Right cardiac atrium (tissue), 5 donors: Measurements from ENCODE around the gene GIMAP5. TPM values are rescaled to one million over a fixed set of nuclear protein-coding genes. Genes with fewer than 3 reads are reported as not detected.
A peak's percentile ranks its signal among the peaks of the same experiment; 100 is the strongest.

ENCODE experiments used
- ATAC-seq, 2 donors: fragments of 200-7000 bp; cut with Tn5 transposase; one replicate each; pipeline versions ENCODE4 v1.8.0 to v1.9.1; 2020; ENCODE audit warnings: moderate library complexity in 2 of 2, mild to moderate bottlenecking in 1 of 2
- DNase-seq, 3 donors: peaks; one replicate each; pipeline ENCODE4 v3.0.0-alpha.2; 2020
- H3K27ac ChIP-seq: one replicate; pipeline ENCODE4 v1.5.1; 2013; ENCODE audit warnings: mild to moderate bottlenecking, low read length, control low read depth, moderate library complexity
- H3K27me3 ChIP-seq: one replicate; pipeline ENCODE4 v1.6.1; 2013; ENCODE audit not compliant: control insufficient read depth, insufficient read depth
- H3K4me1 ChIP-seq: one replicate; pipeline ENCODE4 v1.6.1; 2013; ENCODE audit warnings: low read length; ENCODE audit not compliant: control insufficient read depth, insufficient read depth
- H3K4me3 ChIP-seq: one replicate; pipeline ENCODE4 v1.5.1; 2013; ENCODE audit warnings: low read length, control low read depth
- H3K9me3 ChIP-seq: one replicate; pipeline ENCODE4 v1.6.1; 2013; ENCODE audit warnings: low read length; ENCODE audit not compliant: control insufficient read depth
- WGBS: extraction: QIAGEN DNeasy Blood & Tissue Kit; methylation state at CpG from one replicate; pipeline ENCODE4 v1.1.7; 2013; 5-methylcytosine and 5-hydroxymethylcytosine counted together
- intact Hi-C, 4 donors: fragments of 100-400 bp; cut with DNase I; formaldehyde crosslinking; loops; one replicate each; pipeline versions ENCODE4 v1.11.0 to v1.14.0; 2022 to 2023
- polyA plus RNA-seq: library from polyadenylated mRNA; stranded (reverse); fragments of 200-250 nt; gene quantifications from one replicate; pipeline ENCODE4 v1.2.3, GENCODE V29; 2013
- total RNA-seq, 4 donors: library from RNA; stranded (reverse); fragmentation: NEBNext Ultra II Directional; extraction: Animal tissue kit (Norgen Biotek cat#: 25700); gene quantifications; one replicate each; pipeline ENCODE4 v1.2.1, GENCODE V29; 2021
- donor health status: healthy with polysubstance abuse.
- donor health status: DM: no; HTN: yes; CAD: no.
- donor health status: DM: no; HTN: no; CAD: no.
- donor health status: DM: no; HTN: yes; CAD: no; lungs with severe emphysema.
- donor health status: DM: yes; HTN: yes; CAD: no.

Gene GIMAP5
- total and polyA plus RNA-seq, 5 donors: 9.3 to 24.2 (median 11.8) TPM

DNA sequence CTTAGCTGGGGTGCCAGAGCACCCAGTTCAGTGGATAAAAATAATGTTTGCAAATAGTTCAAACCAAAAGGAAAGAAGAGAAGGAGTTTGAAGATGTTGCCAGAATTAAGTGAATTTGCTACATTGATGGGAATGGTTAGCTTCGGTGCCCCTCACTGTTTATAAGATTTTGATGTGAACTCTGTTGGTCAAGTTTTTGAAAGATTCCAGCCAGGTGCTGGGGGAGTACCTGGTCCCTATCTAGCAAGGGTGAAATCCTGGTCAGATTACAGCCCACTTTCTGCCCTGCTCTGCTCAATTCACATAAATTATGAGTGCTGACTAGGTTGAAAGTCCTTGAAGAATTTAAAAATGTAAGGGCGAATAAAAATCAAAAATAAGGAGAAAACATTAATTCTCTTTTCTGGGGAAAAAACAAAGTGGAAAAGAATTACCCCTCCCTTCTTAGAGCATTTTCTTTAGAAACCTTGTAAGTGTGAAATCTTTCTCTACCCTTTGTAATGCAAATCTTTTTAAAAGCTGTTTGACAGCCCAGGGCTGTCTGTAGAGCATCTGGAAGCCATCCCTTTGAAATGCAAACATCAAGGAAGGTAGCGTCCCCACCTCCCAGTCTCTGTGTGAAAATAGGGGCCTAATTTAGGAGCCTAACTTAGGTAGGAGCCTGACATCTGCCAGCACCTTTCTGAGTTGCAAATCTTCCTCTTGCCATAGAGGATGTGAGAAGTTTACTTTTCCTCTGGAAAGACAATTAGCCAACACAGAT, 1.4 kb upstream of the GIMAP5 start:
- 81% methylated on average over 3 of the region's 3 CpGs for WGBS
- ATAC-seq: no peak

DNA sequence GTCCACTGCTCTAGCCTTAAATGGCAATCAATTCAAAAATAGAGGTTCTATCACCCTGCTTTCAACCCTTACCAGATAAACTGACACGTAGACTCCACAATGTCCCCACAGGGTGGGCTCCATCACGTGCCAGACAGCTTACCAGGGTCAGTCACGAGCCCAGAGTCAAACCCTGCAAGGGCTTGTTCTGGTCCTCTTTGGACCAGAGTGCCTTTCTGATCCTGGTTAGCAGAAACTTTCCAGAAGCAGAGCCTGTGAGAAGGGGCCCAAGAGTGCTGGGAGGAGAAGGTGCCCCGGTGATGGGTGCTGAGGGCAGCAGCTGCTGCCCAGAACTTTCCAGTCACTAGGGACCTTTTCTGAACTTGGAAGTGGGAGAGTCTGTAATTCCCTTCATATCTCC, 354 bp upstream of the GIMAP5 start:
- Histone ChIP-seq H3K4me3 (peak overlapping the region; percentile 50), H3K27ac (peak overlapping the region; percentile 43), H3K4me1 (no peaks in the 10 kb centered on the region), H3K9me3 (no peaks in the 10 kb centered on the region), H3K27me3 (no peaks in the 10 kb centered on the region)
- peak in 1 of 2 donors; percentile 35 for ATAC-seq
- intact Hi-C loops: loop anchor here in 1 of 4 donors (2.0 to 5.0 kb wide), 2 partner anchors 60 to 105 kb away; partner anchors contain the start of gene GIMAP6
- WGBS: 41% methylated on average over 4 of the region's 4 CpGs
- DNase-seq: no peak

More for the DNA sequence above, 1.4 kb upstream of the GIMAP5 start:
- Histone ChIP-seq H3K4me1 (no peaks in the 10 kb centered on the region), H3K27me3 (no peaks in the 10 kb centered on the region), H3K9me3 (no peaks in the 10 kb centered on the region), H3K4me3 (no peak overlapping the region), H3K27ac (no peak overlapping the region)
- no peak for DNase-seq
- intact Hi-C loops: loop anchor here in 1 of 4 donors (2.0 to 5.0 kb wide), 2 partner anchors 59 to 103 kb away; partner anchors contain the start of gene GIMAP6

DNA sequence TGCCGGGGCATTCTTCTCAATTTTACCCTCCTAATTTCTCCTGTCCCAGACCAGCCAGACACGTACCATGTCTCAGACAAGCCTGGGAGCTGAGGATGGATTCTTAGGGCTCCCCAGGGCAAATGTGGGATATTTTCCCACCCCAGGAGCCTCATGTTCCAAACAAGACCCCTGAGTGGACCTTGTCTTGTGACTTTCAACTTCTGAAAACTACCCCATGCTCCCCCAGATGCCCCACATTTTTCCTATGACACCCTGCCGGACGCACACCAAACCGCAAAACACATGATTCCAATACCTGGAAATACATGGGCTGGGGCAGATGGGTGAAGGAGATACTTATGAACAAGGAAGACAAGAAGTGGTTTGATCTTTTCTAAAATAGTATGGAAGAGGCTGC, 874 bp downstream of the GIMAP5 start:
- DNase-seq: no peak
- ATAC-seq: peak in 1 of 2 donors; percentile 10
- Histone ChIP-seq H3K27ac (peak overlapping the region; percentile 54), H3K4me3 (peak overlapping the region; percentile 50), H3K4me1 (peaks cover 7% of the 10 kb centered on the region), H3K9me3 (no peaks in the 10 kb centered on the region), H3K27me3 (no peaks in the 10 kb centered on the region)
- WGBS: 50% methylated on average over 5 of the region's 5 CpGs
- intact Hi-C loops: loop anchor here in 1 of 4 donors (5.0 kb wide), 1 partner anchor 106 kb away; the partner anchor contains the start of gene GIMAP6

DNA sequence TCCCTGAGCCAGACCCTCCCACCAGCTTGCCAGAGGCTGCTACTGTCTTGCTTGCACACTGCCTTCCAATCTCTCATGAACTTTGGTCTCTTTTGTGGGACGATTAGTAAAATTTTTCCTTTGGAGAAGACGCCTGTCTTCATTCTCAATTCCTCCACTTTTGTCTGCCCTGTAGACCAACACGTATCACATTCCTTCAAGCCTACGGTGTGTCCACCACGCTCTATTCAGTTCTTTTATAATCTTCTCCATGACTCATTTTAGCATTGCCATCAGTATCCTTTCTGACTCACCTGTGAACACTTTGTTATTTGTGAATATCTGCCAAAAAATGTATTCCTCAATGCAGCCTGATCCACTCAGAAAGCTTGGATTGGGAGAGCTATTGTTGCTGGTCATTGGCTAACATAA, 1.4 kb downstream of the GIMAP5 start:
- intact Hi-C loops: loop anchor here in 1 of 4 donors (5.0 kb wide), 1 partner anchor 106 kb away; the partner anchor contains the start of gene GIMAP6
- DNase-seq: no peak
- no peaks in the 10 kb centered on the region for H3K27me3 ChIP-seq
- peak overlapping the region; percentile 54 for H3K27ac ChIP-seq
- H3K4me3 ChIP-seq: peak overlapping the region; percentile 50
- H3K9me3 ChIP-seq: no peaks in the 10 kb centered on the region
- peak in 1 of 2 donors; percentile 43 for ATAC-seq
- H3K4me1 ChIP-seq: peaks cover 7% of the 10 kb centered on the region
- 55% methylated on average over 5 of the region's 5 CpGs for WGBS

DNA sequence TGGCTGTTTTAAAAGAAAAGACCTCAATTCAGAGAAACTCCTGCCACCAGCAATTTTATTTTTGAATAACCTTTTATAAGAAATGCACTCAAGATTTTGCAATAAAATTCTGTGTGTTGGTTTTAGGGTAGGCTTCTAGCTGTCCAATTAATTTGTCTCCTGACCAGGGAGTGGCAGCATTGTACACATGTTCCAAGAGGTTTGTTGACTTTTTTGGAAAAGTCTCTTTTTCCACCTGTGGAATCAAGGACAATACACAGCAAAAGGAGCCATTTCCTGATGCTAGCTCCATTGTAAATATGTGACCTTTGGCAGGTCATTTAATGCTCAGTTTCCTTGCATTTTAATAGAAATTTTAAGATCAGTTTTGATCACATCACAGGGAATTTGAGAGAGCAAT, 1.8 kb downstream of the GIMAP5 start:
- intact Hi-C loops: loop anchor here in 1 of 4 donors (5.0 kb wide), 1 partner anchor 107 kb away; the partner anchor contains the start of gene GIMAP6
- ATAC-seq: peak in 1 of 2 donors; percentile 40

DNA sequence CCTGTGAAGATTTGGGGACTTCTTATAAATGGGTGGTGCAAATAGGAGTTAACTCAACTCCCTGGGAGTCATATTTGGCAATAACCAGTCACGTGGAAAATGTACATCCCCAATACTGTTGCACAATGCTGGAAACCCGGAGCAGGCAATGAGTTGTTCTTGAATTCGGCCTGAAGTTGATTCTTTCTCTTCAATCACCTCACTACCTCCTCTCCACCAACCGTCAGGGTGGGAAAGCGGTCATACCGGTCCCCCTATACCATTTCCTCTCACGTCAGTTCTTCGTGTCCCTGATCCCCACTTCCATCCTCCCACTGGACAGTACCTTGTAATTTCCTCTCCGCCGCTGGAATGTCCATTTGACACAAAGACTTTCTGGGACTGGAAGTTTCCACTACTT, 2.8 kb downstream of the GIMAP5 start:
- DNase-seq (no peak), ATAC-seq (no peak)
- H3K27me3 ChIP-seq: no peaks in the 10 kb centered on the region
- 65% methylated on average over 10 of the region's 10 CpGs for WGBS
- peak overlapping the region; percentile 44 for H3K27ac ChIP-seq
- H3K9me3 ChIP-seq: no peaks in the 10 kb centered on the region
- intact Hi-C loops: no loop called here
- H3K4me1 ChIP-seq: peaks cover 7% of the 10 kb centered on the region
- peak overlapping the region; percentile 42 for H3K4me3 ChIP-seq

More for the DNA sequence above, 1.8 kb downstream of the GIMAP5 start:
- Histone ChIP-seq H3K9me3 (no peaks in the 10 kb centered on the region), H3K27me3 (no peaks in the 10 kb centered on the region), H3K4me3 (peak overlapping the region; percentile 50), H3K27ac (no peak overlapping the region), H3K4me1 (peaks cover 7% of the 10 kb centered on the region)
- DNase-seq: no peak

DNA sequence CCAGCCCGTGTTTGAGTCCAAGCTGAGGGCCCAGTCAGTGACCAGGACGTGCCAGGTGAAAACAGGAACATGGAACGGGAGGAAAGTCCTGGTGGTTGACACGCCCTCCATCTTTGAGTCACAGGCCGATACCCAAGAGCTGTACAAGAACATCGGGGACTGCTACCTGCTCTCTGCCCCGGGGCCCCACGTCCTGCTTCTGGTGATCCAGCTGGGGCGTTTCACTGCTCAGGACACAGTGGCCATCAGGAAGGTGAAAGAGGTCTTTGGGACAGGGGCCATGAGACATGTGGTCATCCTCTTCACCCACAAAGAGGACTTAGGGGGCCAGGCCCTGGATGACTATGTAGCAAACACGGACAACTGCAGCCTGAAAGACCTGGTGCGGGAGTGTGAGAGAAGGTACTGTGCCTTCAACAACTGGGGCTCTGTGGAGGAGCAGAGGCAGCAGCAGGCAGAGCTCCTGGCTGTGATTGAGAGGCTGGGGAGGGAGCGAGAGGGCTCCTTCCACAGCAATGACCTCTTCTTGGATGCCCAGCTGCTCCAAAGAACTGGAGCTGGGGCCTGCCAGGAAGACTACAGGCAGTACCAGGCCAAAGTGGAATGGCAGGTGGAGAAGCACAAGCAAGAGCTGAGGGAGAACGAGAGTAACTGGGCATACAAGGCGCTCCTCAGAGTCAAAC, 5.2 kb downstream of the GIMAP5 start:
- 87% methylated on average over 14 of the region's 14 CpGs for WGBS
- ATAC-seq (no peak), DNase-seq (no peak)
- Histone ChIP-seq H3K4me3 (no peak overlapping the region), H3K27ac (no peak overlapping the region), H3K4me1 (peaks cover 7% of the 10 kb centered on the region), H3K27me3 (no peaks in the 10 kb centered on the region), H3K9me3 (no peaks in the 10 kb centered on the region)
- intact Hi-C loops: no loop called here

DNA sequence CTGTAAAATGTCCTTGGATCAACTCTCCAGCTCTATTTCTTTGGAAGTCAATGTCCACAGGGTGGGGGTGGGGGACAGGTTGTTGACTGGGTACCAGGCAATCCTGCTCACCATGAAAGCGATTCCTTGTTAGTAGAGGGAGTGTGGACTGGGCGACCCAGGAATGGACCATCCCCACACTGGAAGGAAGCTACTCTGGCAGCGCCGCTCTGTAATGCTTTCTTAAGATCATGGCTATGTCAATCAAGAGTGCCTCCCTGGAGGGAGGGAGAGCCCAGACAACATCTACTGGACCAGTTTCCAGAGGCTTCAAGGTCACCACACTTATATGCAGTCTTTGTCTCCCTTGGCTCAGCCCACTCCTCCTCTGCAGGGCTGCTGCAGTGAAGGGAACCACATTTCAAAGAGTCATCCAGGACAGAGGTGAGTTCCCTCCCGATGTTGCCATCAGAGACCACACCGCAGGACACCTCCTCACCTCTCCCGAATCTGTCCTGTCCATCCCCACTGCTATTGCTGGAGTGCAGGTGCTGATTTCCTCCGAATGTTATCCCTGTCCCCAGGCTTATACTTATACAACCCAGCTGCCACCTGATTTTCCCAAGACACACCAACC, 6.9 kb downstream of the GIMAP5 start:
- Histone ChIP-seq H3K4me1 (peaks cover 7% of the 10 kb centered on the region), H3K4me3 (no peak overlapping the region), H3K9me3 (no peaks in the 10 kb centered on the region), H3K27me3 (no peaks in the 10 kb centered on the region), H3K27ac (no peak overlapping the region)
- intact Hi-C loops: no loop called here
- no peak for DNase-seq
- WGBS: 80% methylated on average over 8 of the region's 8 CpGs
- peak in 1 of 2 donors; percentile 7 for ATAC-seq

DNA sequence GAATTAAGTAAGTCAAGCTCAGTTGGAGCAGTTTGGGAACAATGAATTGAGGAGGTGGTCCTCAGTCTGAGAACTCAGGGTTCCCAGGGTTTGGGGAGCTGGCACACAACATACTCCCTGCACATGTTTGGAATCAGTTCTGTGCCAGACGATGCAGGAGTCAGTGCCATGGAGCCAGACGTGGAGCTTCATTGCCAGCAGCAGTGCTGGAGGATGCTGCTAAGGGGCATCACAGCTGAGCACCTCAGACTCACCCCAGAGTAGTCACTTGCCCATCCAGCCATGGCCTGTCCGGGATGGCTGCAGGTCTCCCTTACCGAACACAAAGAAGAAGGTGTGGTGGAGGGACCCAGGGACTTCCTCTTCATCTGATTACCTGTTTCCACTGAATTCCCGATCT, 7.9 kb downstream of the GIMAP5 start:
- intact Hi-C loops: no loop called here
- peaks cover 7% of the 10 kb centered on the region for H3K4me1 ChIP-seq
- no peak overlapping the region for H3K4me3 ChIP-seq
- H3K9me3 ChIP-seq: no peaks in the 10 kb centered on the region
- H3K27ac ChIP-seq: no peak overlapping the region
- ATAC-seq (no peak), DNase-seq (no peak)
- 66% methylated on average over 5 of the region's 5 CpGs for WGBS
- no peaks in the 10 kb centered on the region for H3K27me3 ChIP-seq

DNA sequence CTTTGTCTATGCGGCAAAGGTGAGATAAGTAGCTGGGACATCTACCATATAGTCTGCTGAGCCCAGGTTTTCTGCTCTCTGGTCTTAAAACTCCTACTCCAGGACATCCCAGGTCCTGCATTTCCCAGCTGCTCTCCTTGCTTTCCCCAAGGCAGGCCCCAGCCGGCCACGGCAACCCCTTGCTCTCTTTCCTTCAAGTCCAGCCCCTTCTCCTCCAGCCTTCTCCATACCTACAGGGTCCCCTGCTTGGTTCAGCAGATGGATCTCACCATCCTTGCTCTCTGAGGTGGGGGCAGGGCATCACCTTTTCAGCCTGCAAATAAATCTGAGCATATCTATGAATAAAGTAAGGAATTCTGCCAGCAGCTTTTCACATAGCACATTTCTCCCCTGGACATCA, 8.7 kb downstream of the GIMAP5 start:
- intact Hi-C loops: no loop called here
- peaks cover 7% of the 10 kb centered on the region for H3K4me1 ChIP-seq
- no peak overlapping the region for H3K27ac ChIP-seq
- no peaks in the 10 kb centered on the region for H3K9me3 ChIP-seq
- ATAC-seq (no peak), DNase-seq (no peak)
- WGBS: 47% methylated on average over 3 of the region's 3 CpGs
- no peak overlapping the region for H3K4me3 ChIP-seq
- H3K27me3 ChIP-seq: no peaks in the 10 kb centered on the region

DNA sequence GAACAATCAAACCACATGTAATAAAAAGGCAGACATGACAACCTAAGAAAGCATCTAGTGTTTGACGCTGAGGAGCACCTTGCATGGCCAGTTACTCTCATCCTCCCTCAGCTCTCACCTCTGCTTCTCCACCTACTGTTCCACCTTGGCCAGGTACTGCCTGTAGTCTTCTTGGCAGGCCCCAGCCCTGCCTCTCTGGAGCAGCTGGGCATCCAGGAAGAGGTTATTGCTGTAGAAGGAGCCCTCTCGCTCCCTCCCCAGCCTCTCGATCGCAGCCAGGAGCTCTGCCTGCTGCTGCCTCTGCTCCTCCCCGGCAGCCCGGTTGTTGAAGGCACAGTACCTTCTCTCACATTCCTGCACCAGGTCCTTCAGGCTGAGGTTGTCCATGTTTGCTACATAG, 9.7 kb downstream of the GIMAP5 start:
- H3K4me1 ChIP-seq: peaks cover 7% of the 10 kb centered on the region
- WGBS: 84% methylated on average over 6 of the region's 6 CpGs
- intact Hi-C loops: no loop called here
- ATAC-seq (no peak), DNase-seq (no peak)
- H3K9me3 ChIP-seq: no peaks in the 10 kb centered on the region
- H3K27ac ChIP-seq: no peak overlapping the region
- no peaks in the 10 kb centered on the region for H3K27me3 ChIP-seq
- no peak overlapping the region for H3K4me3 ChIP-seq
